Neural cell (in vitro differentiated cells): Measurements from ENCODE around the gene SLC22A14.

Source experiments
- CTCF ChIP-seq: fragments of 450-650 bp; IDR thresholded peaks from 2 replicates; pipeline ENCODE4 v1.5.1; 2014; ENCODE audit warnings: antibody characterized with exemption, mild to moderate bottlenecking, moderate library complexity; ENCODE audit not compliant: poor library complexity, severe bottlenecking
- EP300 ChIP-seq: fragments of 450-650 bp; conservative IDR thresholded peaks from 2 replicates; pipeline ENCODE4 v1.6.1; 2014; ENCODE audit warnings: antibody characterized with exemption, mild to moderate bottlenecking, moderate library complexity; ENCODE audit not compliant: poor library complexity, severe bottlenecking
- EZH2 ChIP-seq: fragments of 200-600, 300-800 bp; shearing (Covaris generic), sonication (generic); IDR thresholded peaks from 2 replicates; pipeline ENCODE4 v1.6.1; 2014; ENCODE audit warnings: antibody characterized with exemption, low read length, borderline replicate concordance, mild to moderate bottlenecking; ENCODE audit not compliant: insufficient read depth, poor library complexity, severe bottlenecking
- RAD21 ChIP-seq: fragments of 450-650 bp; conservative IDR thresholded peaks from 2 replicates; pipeline ENCODE4 v1.6.1; 2014; ENCODE audit warnings: antibody characterized with exemption, mild to moderate bottlenecking, moderate library complexity

- TF ChIP-seq CTCF (no peak), EZH2 (no peak), EP300 (no peak), RAD21 (no peak)
Observed at GRCh38 chr3:38311476-38311875, 29.4 kb downstream of the SLC22A14 start.
